Nephron (organoid): ENCODE results near the gene FAM20C.
"Not testable (repeated sequence)": the region's sequence is repeated elsewhere in the genome, so short reads cannot be mapped to it uniquely, and the experiment has no call there.

Experiments used
- H3K27ac Mint-ChIP-seq, 3 experiments: 2 replicates each; pipeline ENCODE4 v1.8.0; 2020; ENCODE audit warnings: mixed read lengths in 3 of 3, mild to moderate bottlenecking in 2 of 3, moderate library complexity in 1 of 3
- H3K27me3 Mint-ChIP-seq: 2 replicates; pipeline ENCODE4 v1.8.0; 2021; ENCODE audit warnings: low read depth, mild to moderate bottlenecking, moderate library complexity, mixed read lengths
- H3K36me3 Mint-ChIP-seq: 2 replicates; pipeline ENCODE4 v1.8.0; 2020; ENCODE audit warnings: low read depth, mixed read lengths
- H3K4me1 Mint-ChIP-seq: 2 replicates; pipeline ENCODE4 v1.8.0; 2020; ENCODE audit warnings: mixed read lengths
- H3K4me3 Mint-ChIP-seq, 3 experiments: 2 replicates each; pipeline ENCODE4 v1.8.0; 2020; ENCODE audit warnings: mild to moderate bottlenecking in 3 of 3, mixed read lengths in 3 of 3, moderate library complexity in 2 of 3
- H3K9me3 Mint-ChIP-seq: 2 replicates; pipeline ENCODE4 v1.8.0; 2020; ENCODE audit warnings: mixed read lengths
- TF ChIP-seq, protein P1 (sequence below), 3 experiments: fragments of 200-600 bp; sonication (generic); IDR thresholded peaks; one replicate each; pipeline ENCODE4 v1.5.0; 2021; ENCODE audit warnings: antibody characterized with exemption in 3 of 3; ENCODE audit not compliant: unreplicated experiment in 3 of 3

Gene FAM20C

DNA sequence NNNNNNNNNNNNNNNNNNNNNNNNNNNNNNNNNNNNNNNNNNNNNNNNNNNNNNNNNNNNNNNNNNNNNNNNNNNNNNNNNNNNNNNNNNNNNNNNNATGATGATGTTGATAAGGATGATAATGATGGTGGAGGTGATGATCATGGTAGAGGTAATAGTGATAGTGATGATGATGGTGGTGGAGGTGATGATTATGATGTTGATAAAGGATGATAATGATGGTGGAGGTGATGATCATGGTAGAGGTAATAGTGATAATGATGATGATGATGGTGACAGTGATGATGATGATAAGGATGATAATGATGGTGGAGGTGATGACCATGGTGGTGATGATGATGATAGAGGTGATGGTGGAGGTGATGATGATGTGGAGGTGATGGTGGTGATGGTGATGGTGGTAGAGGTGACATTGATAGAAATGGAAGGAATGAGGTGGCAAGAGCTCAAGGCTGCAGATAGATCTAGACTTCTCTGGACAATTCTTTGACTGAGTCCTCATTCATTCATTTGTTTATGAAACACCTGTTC lies 47.8 kb downstream of the FAM20C start:
- Mint-ChIP-seq H3K36me3 (peaks cover 10% of the 10 kb centered on the region), H3K27me3 (no peaks in the 10 kb centered on the region), H3K9me3 (no peaks in the 10 kb centered on the region), H3K27ac (no peak overlapping the region), H3K4me1 (peaks cover 12% of the 10 kb centered on the region), H3K4me3 (no peak overlapping the region)
- TF ChIP-seq, protein P1, sequence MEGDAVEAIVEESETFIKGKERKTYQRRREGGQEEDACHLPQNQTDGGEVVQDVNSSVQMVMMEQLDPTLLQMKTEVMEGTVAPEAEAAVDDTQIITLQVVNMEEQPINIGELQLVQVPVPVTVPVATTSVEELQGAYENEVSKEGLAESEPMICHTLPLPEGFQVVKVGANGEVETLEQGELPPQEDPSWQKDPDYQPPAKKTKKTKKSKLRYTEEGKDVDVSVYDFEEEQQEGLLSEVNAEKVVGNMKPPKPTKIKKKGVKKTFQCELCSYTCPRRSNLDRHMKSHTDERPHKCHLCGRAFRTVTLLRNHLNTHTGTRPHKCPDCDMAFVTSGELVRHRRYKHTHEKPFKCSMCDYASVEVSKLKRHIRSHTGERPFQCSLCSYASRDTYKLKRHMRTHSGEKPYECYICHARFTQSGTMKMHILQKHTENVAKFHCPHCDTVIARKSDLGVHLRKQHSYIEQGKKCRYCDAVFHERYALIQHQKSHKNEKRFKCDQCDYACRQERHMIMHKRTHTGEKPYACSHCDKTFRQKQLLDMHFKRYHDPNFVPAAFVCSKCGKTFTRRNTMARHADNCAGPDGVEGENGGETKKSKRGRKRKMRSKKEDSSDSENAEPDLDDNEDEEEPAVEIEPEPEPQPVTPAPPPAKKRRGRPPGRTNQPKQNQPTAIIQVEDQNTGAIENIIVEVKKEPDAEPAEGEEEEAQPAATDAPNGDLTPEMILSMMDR (IDR thresholded peaks at IDR 0.05; ENCODE audit: unreplicated experiment in 3 of 3), result no peak

DNA sequence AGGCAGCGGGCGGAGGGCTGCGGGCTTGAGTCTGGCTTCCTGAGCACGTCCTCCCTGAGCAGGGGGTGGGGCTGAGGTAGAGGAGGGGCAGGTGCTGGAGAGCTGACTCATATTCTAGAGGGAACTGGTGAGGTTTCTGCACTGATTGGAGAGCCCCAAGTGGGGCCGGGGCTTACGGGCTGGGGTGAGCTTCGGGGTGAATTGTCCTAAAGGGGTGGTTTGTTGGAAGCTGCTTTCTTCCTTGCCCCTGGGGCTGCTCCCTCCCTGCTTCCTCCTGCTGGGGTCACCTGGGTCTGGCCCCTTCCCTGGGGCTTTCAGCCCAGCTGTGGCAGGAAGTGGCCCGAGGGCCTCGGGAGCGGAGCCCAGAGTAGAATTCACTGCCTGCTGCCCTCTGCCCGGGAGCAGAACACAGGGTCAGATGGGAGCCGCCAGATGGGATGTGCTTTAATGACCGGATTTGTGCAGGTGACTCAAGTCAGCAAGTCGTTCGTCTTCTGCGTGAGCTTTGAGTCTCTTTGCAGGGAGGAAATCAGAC lies 48.6 kb downstream of the FAM20C start:
- no peaks in the 10 kb centered on the region for H3K9me3 Mint-ChIP-seq
- peak overlapping the region in 1 of 3 experiments; percentile 20 for H3K27ac Mint-ChIP-seq
- no peak overlapping the region for H3K4me3 Mint-ChIP-seq
- H3K36me3 Mint-ChIP-seq, result peaks cover 10% of the 10 kb centered on the region
- no peaks in the 10 kb centered on the region for H3K27me3 Mint-ChIP-seq
- TF ChIP-seq, protein P1 (IDR thresholded peaks at IDR 0.05; ENCODE audit: unreplicated experiment in 3 of 3), result no peak
- peaks cover 12% of the 10 kb centered on the region for H3K4me1 Mint-ChIP-seq

DNA sequence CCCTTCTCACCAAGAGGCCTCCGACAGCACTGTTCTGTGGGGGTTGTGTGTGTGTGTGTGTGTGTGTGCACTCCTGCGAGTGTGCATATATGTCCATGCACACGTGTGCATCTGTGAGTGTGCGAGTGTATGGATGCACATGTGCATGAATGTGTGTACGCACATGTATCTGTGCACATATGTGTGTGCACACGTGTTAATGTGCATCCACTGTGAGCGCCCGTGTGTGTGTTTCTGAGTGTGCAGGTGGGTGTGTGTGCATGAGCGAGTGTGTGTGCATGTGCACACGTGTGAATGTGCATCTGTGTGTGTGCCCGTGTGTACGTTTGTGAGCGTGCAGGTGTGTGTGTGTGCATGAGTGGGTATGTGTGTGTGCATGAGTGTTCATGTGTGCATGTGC lies 49.1 kb downstream of the FAM20C start:
- Mint-ChIP-seq H3K27me3 (no peaks in the 10 kb centered on the region), H3K4me3 (no peak overlapping the region), H3K36me3 (peaks cover 10% of the 10 kb centered on the region), H3K9me3 (no peaks in the 10 kb centered on the region), H3K4me1 (peaks cover 14% of the 10 kb centered on the region), H3K27ac (peak overlapping the region in 2 of 3 experiments; percentile 20 to 23)
- TF ChIP-seq, protein P1 (IDR thresholded peaks at IDR 0.05; ENCODE audit: unreplicated experiment in 3 of 3), result no peak

DNA sequence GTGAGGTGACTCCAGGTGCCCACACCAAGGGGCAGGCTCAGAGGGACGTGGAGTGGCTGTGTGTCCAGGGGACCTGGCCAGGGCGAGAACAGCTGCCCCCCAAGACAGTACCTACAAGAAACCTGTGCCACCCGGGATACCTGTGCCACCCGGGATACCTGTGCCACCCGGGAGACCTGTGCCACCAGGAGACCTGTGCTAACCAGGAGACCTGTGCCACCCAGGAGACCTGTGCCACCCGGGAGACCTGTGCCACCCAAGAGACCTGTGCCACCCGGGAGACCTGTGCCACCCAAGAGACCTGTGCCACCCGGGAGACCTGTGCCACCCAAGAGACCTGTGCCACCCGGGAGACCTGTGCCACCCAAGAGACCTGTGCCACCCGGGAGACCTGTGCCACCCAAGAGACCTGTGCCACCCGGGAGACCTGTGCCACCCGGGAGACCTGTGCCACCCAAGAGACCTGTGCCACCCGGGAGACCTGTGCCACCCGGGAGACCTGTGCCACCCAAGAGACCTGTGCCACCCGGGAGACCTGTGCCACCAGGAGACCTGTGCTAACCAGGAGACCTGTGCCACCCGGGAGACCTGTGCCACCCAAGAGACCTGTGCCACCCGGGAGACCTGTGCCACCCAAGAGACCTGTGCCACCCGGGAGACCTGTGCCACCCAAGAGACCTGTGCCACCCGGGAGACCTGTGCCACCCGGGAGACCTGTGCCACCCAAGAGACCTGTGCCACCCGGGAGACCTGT lies 50.6 kb downstream of the FAM20C start:
- not testable (repeated sequence) for H3K27ac Mint-ChIP-seq, H3K36me3 Mint-ChIP-seq, H3K27me3 Mint-ChIP-seq, H3K4me3 Mint-ChIP-seq, H3K9me3 Mint-ChIP-seq
- peaks cover 17% of the 10 kb centered on the region for H3K4me1 Mint-ChIP-seq

DNA sequence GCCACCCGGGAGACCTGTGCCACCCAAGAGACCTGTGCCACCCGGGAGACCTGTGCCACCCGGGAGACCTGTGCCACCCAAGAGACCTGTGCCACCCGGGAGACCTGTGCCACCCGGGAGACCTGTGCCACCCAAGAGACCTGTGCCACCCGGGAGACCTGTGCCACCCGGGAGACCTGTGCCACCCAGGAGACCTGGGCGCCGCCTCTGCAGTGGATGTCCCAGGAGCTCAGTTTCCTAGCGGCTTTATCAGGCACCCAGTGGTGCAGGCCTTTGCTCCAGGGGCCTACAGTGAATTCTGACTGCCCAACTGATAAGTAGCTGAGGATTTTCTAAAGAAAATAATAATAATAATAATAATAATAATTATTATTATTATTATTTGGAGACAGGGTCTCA lies 51.2 kb downstream of the FAM20C start:
- H3K36me3 Mint-ChIP-seq, H3K27ac Mint-ChIP-seq, H3K27me3 Mint-ChIP-seq, H3K4me3 Mint-ChIP-seq, H3K9me3 Mint-ChIP-seq: not testable (repeated sequence)
- peaks cover 17% of the 10 kb centered on the region for H3K4me1 Mint-ChIP-seq

DNA sequence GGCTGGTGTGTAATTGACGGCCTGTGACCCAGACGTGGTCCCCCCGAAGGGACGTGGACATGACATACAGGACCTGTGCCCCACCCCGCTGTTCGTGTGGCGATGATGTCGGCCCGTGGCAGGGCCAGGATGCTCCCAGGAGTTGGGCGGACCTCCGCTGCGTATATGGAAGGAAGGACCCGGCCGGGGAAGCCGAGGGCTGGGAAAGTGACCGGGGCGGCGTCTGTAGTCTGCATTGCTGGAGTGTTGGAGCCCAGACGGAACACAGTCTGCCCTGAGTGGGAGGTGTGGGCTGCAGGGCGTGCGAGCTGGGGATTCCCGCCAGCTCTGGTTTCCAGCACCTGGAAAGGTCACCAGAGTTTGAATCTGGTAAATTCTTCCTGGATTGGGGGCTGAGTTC lies 52.6 kb downstream of the FAM20C start:
- H3K4me1 Mint-ChIP-seq, result peaks cover 19% of the 10 kb centered on the region
- no peak overlapping the region for H3K4me3 Mint-ChIP-seq
- no peaks in the 10 kb centered on the region for H3K27me3 Mint-ChIP-seq
- peak overlapping the region in 2 of 3 experiments; percentile 22 to 49 for H3K27ac Mint-ChIP-seq
- TF ChIP-seq, protein P1 (IDR thresholded peaks at IDR 0.05; ENCODE audit: unreplicated experiment in 3 of 3), result no peak
- peaks cover 20% of the 10 kb centered on the region for H3K36me3 Mint-ChIP-seq
- H3K9me3 Mint-ChIP-seq, result no peaks in the 10 kb centered on the region
